Coronary artery (tissue), 2 donors: ENCODE data around the gene FZD1.

ENCODE experiments used
- DNase-seq: peaks from one replicate; pipeline ENCODE4 v3.0.0-alpha.2; 2017; ENCODE audit warnings: low spot score
- H3K27ac ChIP-seq, 2 donors: fragments of 200-600 bp; sonication (generic); one replicate each; pipeline ENCODE4 v1.5.1; 2016 to 2019
- H3K4me3 ChIP-seq: fragments of 200-600 bp; sonication (generic); 2 replicates; pipeline ENCODE4 v1.5.1; 2016; ENCODE audit warnings: mild to moderate bottlenecking, moderate library complexity
- CTCF ChIP-seq: fragments of 200-600 bp; sonication (generic); IDR thresholded peaks from one replicate; pipeline ENCODE4 v1.5.1; 2019; ENCODE audit warnings: antibody characterized with exemption

Gene FZD1

GRCh38 chr7:91243591-91244301 is 20.5 kb upstream of the FZD1 start:
- no peak for TF ChIP-seq CTCF
- H3K4me3 ChIP-seq = no peak overlapping the region
- no peak for DNase-seq
- no peak overlapping the region for H3K27ac ChIP-seq

- H3K27ac ChIP-seq = no peak overlapping the region
- no peak overlapping the region for H3K4me3 ChIP-seq
- TF ChIP-seq CTCF = no peak
- no peak for DNase-seq
These were observed 16.7 kb upstream of the FZD1 start for GRCh38 chr7:91247500-91247899.

GRCh38 chr7:91248996-91249395 is 15.2 kb upstream of the FZD1 start:
- TF ChIP-seq CTCF = no peak
- no peak overlapping the region for H3K27ac ChIP-seq

GRCh38 chr7:91249506-91250233 is 14.6 kb upstream of the FZD1 start:
- DNase-seq = no peak
- TF ChIP-seq CTCF = no peak
- H3K4me3 ChIP-seq = no peak overlapping the region
- no peak overlapping the region for H3K27ac ChIP-seq

More at GRCh38 chr7:91248996-91249395, 15.2 kb upstream of the FZD1 start:
- H3K4me3 ChIP-seq = no peak overlapping the region
- DNase-seq = no peak

GRCh38 chr7:91250706-91251105 is 13.5 kb upstream of the FZD1 start:
- DNase-seq = no peak
- no peak for TF ChIP-seq CTCF
- Histone ChIP-seq H3K4me3 (no peak overlapping the region), H3K27ac (no peak overlapping the region)

- Histone ChIP-seq H3K4me3 (no peak overlapping the region), H3K27ac (no peak overlapping the region)
- no peak for DNase-seq
- TF ChIP-seq CTCF = no peak
These were observed 12.4 kb upstream of the FZD1 start for GRCh38 chr7:91251877-91252276.
